ENCODE results near the gene REPIN1.
A peak's percentile ranks its signal among the peaks of the same experiment; 100 is the strongest.

GRCh38 chr7:150378115-150378852 is 9.7 kb downstream of the REPIN1 start:
- TF ChIP-seq TCF7L2 (IDR thresholded peaks at IDR 0.05; ENCODE audit: borderline replicate concordance, extremely low read depth, insufficient read depth, insufficient read length) (peak; percentile 12), FOSL1 (IDR thresholded peaks at IDR 0.05; ENCODE audit: low read depth) (no peak)
